Measurements from ENCODE around the gene INTS11.

DNA sequence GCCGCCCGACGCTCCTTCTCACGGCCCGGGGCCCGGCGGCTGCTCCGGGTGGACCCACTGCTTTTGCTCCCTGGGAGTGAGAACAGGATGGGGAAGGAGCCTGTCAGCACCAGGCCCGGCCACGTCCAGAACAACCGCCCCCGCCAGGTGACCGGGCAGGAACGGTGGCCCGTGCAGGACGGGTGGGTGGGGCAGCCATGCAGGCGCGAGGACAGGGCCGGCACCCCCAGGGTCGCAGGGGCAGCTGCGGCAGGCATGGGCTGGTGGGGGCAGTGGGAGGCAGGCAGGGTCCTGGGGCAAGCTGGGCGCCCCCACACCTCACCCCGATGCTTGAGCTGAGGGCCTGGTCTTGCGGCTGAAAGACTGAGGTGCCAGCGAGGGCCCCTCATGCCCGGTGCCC, 12.0 kb upstream of the INTS11 start:
- TF ChIP-seq, protein P1, sequence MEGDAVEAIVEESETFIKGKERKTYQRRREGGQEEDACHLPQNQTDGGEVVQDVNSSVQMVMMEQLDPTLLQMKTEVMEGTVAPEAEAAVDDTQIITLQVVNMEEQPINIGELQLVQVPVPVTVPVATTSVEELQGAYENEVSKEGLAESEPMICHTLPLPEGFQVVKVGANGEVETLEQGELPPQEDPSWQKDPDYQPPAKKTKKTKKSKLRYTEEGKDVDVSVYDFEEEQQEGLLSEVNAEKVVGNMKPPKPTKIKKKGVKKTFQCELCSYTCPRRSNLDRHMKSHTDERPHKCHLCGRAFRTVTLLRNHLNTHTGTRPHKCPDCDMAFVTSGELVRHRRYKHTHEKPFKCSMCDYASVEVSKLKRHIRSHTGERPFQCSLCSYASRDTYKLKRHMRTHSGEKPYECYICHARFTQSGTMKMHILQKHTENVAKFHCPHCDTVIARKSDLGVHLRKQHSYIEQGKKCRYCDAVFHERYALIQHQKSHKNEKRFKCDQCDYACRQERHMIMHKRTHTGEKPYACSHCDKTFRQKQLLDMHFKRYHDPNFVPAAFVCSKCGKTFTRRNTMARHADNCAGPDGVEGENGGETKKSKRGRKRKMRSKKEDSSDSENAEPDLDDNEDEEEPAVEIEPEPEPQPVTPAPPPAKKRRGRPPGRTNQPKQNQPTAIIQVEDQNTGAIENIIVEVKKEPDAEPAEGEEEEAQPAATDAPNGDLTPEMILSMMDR (IDR thresholded peaks at IDR 0.05), result no peak
- no peak for TF ChIP-seq POLR2A (IDR thresholded peaks at IDR 0.05)

Data from stomach (tissue), 4 donors.